Measurements from ENCODE around the gene TTBK2.

DNA sequence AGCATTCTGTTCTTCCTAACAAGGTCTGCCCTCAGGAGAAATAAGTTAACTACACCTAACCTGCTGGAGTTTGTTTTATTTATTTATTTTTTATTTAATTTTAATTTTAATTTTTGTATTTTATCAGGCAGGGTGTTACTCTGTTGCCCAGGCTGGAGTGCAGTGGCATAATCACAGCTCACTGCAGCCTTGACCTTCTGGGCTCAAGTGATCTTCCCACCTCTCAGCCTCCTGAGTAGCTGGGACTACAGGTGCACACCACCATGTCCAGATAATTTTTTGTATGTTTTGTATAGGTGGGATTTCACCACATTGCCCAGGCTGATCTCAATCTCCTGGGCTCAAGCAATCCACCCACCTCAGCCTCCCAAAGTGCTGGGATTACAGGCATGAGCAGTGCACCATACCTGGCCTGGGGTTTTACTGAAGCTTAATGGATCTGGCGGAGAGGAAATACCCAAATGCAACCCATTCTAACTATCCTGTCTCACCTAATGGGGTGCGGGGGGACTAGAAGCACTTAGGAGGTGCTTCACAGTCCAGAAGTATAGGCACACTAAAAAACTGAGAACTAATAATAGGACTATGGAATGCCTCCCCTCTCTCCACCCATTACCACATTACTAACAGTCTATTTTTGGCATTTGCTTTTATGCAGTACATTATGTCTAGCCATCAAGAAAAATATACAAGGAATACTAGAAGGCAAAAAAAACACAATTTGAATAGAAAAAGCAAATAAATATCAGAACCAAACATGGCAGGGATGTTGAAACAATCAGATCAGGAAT, 61.4 kb downstream of the TTBK2 start:
- TF ChIP-seq CTCF (IDR thresholded peaks at IDR 0.05 in 2 of 3, conservative IDR thresholded peaks at IDR 0.05 in 1 of 3; ENCODE audit: borderline replicate concordance in 1 of 3, insufficient read depth in 1 of 3, low read depth in 2 of 3, low read length in 2 of 3) = no peak
- no peak for TF ChIP-seq POLR2A (IDR thresholded peaks at IDR 0.05; ENCODE audit: borderline replicate concordance, extremely low read depth, insufficient read depth, insufficient read length)
- TF ChIP-seq TCF7L2 (IDR thresholded peaks at IDR 0.05; ENCODE audit: borderline replicate concordance, extremely low read depth, insufficient read depth, insufficient read length) = no peak
- TF ChIP-seq SP1 (IDR thresholded peaks at IDR 0.05; ENCODE audit: low read depth) = no peak
- no peak for TF ChIP-seq SRF (IDR thresholded peaks at IDR 0.05; ENCODE audit: low read depth)
- no peak for TF ChIP-seq YY1 (IDR thresholded peaks at IDR 0.05; ENCODE audit: extremely low read depth, insufficient replicate concordance, low read depth, low read length)
